Chondrocyte (in vitro differentiated cells): ENCODE results near the gene PLXNA2. TPM values are rescaled to one million over a fixed set of nuclear protein-coding genes. Genes with fewer than 3 reads are reported as not detected.

Source experiments
- DNase-seq: peaks from one replicate; pipeline ENCODE4 v3.0.0; 2021; ENCODE audit warnings: mixed read lengths, low spot score
- H3K27ac Mint-ChIP-seq: one replicate; pipeline ENCODE4 v1.8.0; 2021; ENCODE audit warnings: mild to moderate bottlenecking, moderate library complexity, mixed read lengths; ENCODE audit not compliant: unreplicated experiment
- H3K27me3 Mint-ChIP-seq: 2 replicates; pipeline ENCODE4 v1.8.0; 2021; ENCODE audit warnings: low read depth, mixed read lengths
- H3K36me3 Mint-ChIP-seq: 2 replicates; pipeline ENCODE4 v1.8.0; 2021; ENCODE audit warnings: low read depth, mixed read lengths
- H3K4me1 Mint-ChIP-seq: 2 replicates; pipeline ENCODE4 v1.8.0; 2021; ENCODE audit warnings: low read depth, mild to moderate bottlenecking, mixed read lengths
- H3K4me3 Mint-ChIP-seq: one replicate; pipeline ENCODE4 v1.8.0; 2021; ENCODE audit warnings: mild to moderate bottlenecking, moderate library complexity, mixed read lengths; ENCODE audit not compliant: unreplicated experiment
- H3K9me3 Mint-ChIP-seq: 2 replicates; pipeline ENCODE4 v1.8.0; 2021; ENCODE audit warnings: low read depth, mixed read lengths
- CTCF ChIP-seq: fragments of 200-600 bp; sonication (generic); IDR thresholded peaks from 2 replicates; pipeline ENCODE4 v1.5.0; 2021; ENCODE audit warnings: antibody characterized with exemption, mild to moderate bottlenecking, moderate library complexity
- total RNA-seq: library from RNA; stranded (reverse); gene quantifications from 3 replicates; pipeline ENCODE4 v1.2.1, GENCODE V29; 2021

PLXNA2 gene
- total RNA-seq, 1 donor from 2014 or later: 22.0 TPM

DNA sequence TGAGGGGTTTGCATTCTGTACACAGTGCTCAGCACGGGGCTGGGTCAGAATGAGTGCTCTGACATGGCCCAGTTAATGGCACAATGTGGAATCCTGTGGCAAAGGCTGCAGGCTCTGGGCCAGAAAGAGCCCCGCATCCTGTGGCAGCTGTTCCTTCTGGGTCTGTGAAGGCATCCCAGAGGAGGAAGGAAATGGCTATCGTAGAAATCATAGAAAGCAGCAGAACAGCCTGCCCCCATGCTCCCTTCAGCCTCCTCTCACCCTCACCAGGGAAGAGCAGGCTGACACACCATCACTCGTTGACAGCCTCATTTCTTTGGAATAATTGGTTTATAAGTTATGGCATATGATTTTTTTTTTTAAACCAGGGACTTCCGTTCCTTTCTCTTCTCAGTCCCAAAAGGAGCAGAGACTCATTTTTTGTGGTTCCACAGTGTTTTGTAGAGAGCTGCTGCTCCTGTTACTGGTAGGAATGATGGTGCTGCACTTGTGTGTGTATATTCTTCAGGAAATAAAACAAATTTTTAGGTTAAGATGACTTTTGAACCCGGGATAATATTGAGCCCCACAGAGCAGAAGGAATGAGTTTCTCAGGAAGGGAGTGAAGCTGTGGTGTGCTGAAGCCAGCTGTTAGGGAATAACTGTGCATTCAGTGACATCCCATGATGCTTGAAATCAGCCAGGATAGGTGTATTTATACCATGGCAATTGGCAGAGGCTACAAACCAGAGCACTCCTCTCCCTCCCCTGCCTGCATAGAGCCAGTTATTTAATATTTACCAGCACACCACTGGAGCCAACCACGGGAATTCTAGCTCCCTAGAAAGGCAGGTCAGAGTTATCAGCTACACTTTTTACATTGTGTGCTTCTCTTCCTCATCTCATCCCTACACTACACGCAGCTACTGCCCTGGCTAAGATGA is 32.0 kb downstream of the PLXNA2 start:
- no peak overlapping the region for H3K4me3 Mint-ChIP-seq
- TF ChIP-seq CTCF: no peak
- H3K9me3 Mint-ChIP-seq: no peaks in the 10 kb centered on the region
- peaks cover 82% of the 10 kb centered on the region for H3K4me1 Mint-ChIP-seq
- no peaks in the 10 kb centered on the region for H3K27me3 Mint-ChIP-seq
- DNase-seq: no peak
- peaks cover 28% of the 10 kb centered on the region for H3K36me3 Mint-ChIP-seq
- peak overlapping the region; percentile 57 for H3K27ac Mint-ChIP-seq

GRCh38 chr1:208209896-208210589 is 34.1 kb downstream of the PLXNA2 start:
- peaks cover 65% of the 10 kb centered on the region for H3K4me1 Mint-ChIP-seq
- no peak for TF ChIP-seq CTCF
- H3K27me3 Mint-ChIP-seq: no peaks in the 10 kb centered on the region
- peaks cover 7% of the 10 kb centered on the region for H3K36me3 Mint-ChIP-seq
- no peaks in the 10 kb centered on the region for H3K9me3 Mint-ChIP-seq
- no peak for DNase-seq
- no peak overlapping the region for H3K4me3 Mint-ChIP-seq
- no peak overlapping the region for H3K27ac Mint-ChIP-seq

DNA sequence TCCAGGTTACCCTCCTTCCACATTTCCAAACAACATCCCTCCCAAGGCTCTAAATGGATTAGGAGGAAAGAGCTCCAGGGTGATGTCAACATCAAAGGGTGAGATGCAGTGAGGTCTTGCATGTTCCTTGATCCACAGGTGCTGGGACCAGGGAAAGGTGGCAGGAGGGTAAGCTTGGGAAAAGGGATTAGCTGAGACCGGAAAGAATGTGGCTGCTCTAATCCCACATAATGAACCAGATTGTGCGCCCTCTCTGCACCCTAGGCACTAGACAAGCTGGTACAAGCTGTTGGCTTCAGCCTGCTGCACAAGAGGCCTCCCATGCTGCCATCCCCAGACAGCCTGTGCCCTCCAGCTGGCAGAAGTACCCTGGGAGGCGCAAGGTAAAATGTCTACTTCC is 34.9 kb downstream of the PLXNA2 start:
- no peaks in the 10 kb centered on the region for H3K9me3 Mint-ChIP-seq
- no peak overlapping the region for H3K4me3 Mint-ChIP-seq
- H3K4me1 Mint-ChIP-seq: peaks cover 59% of the 10 kb centered on the region
- no peak for DNase-seq
- TF ChIP-seq CTCF: no peak
- peak overlapping the region; percentile 17 for H3K27ac Mint-ChIP-seq
- H3K27me3 Mint-ChIP-seq: no peaks in the 10 kb centered on the region
- peaks cover 3% of the 10 kb centered on the region for H3K36me3 Mint-ChIP-seq

- Mint-ChIP-seq H3K4me3 (no peak overlapping the region), H3K27me3 (no peaks in the 10 kb centered on the region), H3K36me3 (peaks cover 3% of the 10 kb centered on the region), H3K9me3 (no peaks in the 10 kb centered on the region), H3K4me1 (peaks cover 51% of the 10 kb centered on the region), H3K27ac (peak overlapping the region; percentile 90)
- no peak for DNase-seq
- no peak for TF ChIP-seq CTCF
These were observed 36.1 kb downstream of the PLXNA2 start for GRCh38 chr1:208208132-208208487.

- H3K27me3 Mint-ChIP-seq: no peaks in the 10 kb centered on the region
- H3K4me1 Mint-ChIP-seq: peaks cover 49% of the 10 kb centered on the region
- no peak overlapping the region for H3K4me3 Mint-ChIP-seq
- peak overlapping the region; percentile 90 for H3K27ac Mint-ChIP-seq
- DNase-seq: no peak
- H3K9me3 Mint-ChIP-seq: no peaks in the 10 kb centered on the region
- no peak for TF ChIP-seq CTCF
- peaks cover 3% of the 10 kb centered on the region for H3K36me3 Mint-ChIP-seq
These were observed 36.6 kb downstream of the PLXNA2 start for GRCh38 chr1:208207388-208208131.
